HG02642 (cell line): ENCODE data around the gene ETV7.

Experiments used
- ATAC-seq: cut with Tn5 transposase; IDR thresholded peaks from one replicate; pipeline ENCODE4 v1.9.1; 2021; ENCODE audit warnings: mild to moderate bottlenecking; ENCODE audit not compliant: unreplicated experiment, poor library complexity

Gene ETV7

DNA sequence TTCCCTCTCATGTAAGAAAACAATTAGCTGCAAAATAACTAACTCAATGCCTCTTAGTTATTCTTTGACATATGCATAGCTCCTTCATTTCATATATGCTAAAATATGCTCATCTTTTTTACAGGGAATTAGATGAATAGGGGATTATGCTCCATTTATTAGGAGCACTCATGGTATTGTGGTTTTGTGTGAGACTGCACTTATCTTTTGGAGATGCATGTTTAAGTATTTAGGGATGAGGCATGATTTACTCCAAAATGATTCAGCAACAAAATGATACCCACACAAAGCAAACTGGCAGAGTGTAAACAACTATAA, 59.6 kb downstream of the ETV7 start:
- no peak for ATAC-seq

DNA sequence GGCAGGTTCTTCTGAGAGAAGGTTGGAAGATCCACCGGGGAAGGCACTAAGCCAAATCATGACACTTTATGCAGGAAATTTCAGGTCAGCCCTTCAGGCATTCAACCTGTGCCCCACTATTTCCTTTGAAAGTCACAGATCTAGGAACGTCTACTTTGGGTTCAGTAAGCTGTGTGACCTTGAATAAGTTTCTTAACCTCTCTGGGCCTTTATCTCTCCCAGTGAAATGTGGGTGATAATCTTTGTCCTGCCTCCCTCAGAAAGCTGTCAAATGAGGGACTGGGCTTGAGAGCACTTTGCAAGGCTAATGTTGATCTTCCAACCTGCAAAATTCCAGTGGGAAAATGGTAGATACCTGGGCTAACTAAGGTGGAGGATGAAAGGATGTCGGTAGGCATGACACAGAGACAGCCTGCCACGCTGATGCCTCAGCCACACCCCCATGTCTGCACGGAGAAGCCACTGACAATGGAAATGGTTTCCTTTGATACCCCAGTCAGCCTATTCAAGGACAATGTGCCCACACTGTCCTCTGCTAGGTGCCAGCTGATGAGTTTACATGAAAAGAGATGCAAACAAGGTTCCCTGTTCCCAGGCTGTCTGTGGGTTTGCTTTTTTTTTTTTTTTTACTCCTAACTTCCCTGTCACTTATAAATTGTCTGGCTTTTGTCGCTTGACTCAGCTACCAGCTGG, 60.1 kb downstream of the ETV7 start:
- ATAC-seq: no peak

DNA sequence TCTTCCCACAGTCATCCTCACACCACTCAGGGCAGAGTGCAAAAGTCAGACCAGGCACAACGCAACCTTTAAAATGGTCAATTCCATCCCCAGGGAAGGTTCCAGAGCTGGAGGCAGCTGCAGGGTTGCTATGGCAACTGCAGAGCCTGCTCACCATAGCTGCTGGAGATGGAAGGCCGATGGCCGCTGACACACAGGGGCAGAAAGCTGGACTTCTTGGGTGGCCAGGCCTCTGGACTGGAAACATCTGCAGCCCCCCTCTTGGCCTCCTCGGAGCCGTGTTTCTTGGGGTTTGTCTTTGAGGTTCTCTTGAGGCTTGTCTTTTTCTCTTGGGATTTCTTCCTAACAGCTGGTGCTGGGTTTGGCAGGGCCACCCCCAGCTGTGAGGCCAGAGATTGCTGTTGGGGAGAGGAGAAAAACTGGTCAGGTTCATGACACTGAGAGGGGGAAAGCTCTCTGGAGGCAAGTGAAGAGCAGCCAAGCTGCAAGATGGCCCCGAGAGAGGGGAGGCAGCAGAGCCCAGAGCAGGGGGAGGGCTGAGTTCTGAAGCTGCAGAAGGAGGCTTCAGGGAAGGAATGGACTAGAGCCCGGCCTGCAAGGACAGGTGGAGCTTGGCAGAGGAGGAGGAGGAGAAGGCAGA, 61.0 kb downstream of the ETV7 start:
- ATAC-seq: no peak

DNA sequence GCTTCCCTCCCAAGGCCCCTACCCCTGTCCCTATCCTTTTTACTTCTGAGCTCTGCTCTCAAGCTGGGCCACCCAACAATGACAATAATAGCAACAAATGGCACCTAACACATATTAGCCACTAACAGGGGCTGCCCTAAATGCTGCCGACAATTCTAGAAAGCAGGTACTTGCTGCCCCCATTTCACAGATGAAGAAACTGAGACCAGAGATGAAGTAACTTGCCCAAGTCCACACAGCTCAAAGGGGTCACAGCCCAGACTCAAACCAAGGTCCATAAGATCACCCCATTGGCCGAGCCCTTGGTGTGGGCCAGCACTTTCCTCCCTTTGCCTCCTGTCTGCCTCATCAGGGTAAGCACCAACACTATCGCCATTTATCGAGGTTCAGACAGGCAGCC, 62.8 kb downstream of the ETV7 start:
- no peak for ATAC-seq

DNA sequence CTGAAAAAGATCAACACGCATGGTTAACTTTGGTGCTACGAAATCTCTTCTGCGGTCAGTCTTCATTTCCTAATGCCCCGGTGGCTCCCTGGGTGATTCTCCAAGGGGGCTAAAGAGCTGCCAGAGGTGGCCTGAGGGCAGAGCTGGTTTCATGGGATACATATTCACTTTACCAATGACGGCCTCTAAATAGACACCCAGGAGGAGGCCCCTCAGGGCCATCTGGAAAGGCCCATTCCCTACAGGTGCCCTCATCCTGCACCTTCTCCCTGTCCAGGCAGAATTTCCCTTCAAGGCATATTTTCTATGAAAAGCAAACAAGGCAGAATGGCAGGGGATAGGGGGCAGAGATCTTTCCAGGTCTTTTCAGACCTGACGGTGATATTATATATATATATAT, 63.3 kb downstream of the ETV7 start:
- no peak for ATAC-seq

DNA sequence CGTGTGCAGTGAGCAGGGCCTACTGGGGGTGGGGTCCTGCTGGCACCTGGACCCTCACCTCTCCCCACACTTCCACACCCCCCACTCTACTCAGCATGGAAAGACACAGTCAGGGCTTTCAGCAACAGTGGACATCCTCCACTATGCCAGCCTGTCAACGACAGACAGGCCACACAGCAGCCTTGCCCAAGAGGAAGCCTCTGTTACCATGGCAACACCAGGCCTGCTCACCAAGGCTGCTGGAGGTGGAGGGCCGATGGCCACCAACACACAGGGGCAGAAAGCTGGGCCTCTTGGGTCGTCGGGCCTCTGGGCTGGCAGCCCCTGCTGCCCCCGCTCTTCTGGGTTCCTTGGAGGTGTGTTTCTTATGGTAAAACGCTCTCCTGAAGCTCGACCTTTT, 64.4 kb downstream of the ETV7 start:
- no peak for ATAC-seq

DNA sequence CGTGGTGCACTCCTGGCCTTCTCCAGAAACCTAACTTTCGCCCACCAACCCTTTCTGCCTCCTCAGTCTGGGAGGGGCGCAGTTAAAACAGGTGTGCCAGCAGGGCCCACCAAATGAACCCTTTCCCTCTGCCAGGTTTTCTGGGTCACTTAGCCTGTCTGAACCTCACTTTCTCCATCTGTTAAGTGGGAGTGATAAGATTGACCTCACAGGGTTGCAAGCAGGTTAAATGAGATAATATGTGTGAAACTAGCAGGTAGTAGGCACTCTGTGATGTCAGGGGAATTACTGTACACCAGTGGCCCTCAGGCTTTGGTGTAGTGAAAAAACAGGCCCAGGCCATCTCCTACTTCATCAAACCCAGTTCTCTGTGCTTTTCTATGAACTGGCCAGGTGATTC, 64.9 kb downstream of the ETV7 start:
- no peak for ATAC-seq

DNA sequence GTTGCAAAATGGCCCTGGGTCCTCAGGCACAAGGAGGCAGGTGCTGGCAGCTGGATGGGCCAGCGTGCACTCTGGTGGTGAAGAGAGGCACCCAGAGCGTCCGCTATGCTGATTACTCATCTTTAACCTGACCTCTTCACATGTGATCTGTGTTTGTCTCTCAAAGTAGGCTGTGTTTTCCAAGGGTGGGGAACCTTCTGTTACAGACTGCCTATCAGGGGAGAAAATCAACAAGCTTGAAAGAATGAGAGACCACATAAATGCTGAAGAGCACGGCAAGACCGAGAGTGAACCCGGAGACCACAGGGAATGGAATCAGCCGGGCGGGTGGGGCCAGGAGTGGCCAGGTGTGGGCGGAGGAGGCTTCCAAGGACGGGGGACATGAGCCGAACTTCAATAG, 67.0 kb downstream of the ETV7 start:
- ATAC-seq: no peak

DNA sequence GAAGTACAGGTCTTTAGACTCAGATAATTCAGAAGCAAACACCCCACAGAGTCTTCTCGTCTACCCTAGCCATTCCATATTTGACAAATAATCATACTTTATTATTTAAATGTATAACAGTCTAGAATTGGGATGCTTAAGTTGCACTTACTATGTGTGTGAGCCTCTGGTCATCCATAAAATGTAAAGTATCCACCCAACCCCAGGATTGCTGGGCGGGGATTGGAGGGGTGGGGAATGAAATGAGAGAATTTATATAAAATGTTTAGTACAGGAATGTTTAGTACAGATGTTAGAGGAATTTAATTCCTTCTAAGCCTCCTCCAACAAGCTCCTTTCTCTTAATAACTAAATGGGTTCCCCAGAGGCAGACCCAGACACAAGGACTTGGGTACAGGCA, 67.6 kb downstream of the ETV7 start:
- ATAC-seq: no peak

DNA sequence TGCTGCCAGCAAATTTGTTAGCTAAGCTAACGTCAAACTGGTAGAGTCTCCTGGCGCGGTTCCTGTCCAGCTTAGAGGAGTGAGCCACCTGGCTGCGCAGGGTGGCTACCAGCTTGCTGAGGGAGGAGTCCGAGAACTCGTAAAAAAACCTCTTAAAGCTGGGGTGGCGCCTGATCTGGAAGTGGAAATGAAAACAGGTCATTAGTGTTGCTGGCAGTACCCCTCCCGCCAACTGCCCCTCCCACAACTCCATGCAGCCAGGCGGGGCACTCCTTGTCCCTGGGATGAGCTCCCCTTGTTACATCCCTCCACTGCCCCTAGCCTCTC, 68.1 kb downstream of the ETV7 start:
- ATAC-seq: no peak

DNA sequence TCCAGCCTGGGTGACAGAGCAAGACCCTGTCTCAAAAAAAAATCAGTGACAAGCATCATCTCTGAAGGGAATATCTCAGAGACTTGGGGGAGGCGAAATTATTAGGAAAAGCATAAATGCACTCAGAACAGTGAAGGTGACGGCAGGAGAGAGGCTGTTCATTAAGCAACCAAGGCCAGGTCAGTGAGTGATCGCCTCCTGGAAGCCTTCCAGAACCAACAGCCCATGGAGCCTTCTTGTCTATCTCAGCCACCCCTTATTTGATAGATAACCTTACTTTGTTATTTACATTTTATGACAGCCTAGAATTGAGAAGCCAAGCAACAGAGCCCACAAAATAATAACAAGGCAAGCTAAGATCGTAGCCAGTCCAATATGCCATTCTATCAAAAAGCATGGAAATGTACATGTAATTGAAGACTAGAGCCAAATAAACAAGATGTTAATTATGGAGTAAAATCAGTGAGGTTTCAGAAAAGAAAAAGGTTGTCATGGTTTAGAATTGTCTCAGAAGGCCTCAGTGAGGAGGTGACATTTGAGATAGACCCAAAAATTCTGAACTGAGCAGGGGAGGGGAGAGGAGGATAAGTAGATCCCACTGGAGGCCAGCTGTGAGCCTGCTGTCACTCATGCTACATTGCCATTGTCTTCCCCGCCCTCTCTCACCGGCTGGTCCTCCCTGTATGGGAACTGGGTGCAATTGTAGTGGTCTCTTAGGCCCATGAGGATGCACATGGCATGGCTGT, 68.6 kb downstream of the ETV7 start:
- ATAC-seq: no peak

DNA sequence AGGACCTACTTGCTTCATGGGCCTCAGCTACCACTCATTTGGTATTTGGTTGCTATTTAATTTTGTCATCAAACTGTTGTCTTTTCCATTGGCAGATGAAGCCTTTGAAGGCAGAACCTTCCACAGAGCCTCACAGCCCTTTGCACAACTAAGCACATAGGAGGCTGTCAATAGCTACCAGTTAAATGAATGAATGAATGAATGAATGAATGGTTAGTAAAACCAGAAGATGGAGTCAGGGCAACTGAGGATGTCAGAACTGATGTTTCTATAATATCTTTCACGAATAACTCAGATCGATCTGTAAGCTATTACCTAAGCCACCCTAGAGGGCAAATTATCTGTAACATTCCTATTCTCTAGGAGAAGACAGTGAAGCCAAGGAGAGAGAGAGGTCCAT, 69.8 kb downstream of the ETV7 start:
- ATAC-seq: no peak
